GM13976 (cell line): Measurements from ENCODE around the gene CCDC136.

Experiments used
- DNase-seq: peaks from one replicate; pipeline ENCODE4 v3.0.0; 2012; ENCODE audit warnings: low spot score
- in situ Hi-C: fragments of 300-500 bp; cut with MboI; formaldehyde crosslinking; loops from one replicate; pipeline ENCODE4 v1.12.0; 2022; ENCODE audit warnings: low sequenced_read_pairs, mixed read lengths, inconsistent platforms; ENCODE audit not compliant: unreplicated experiment
- TF ChIP-seq, protein P1 (sequence below): IDR thresholded peaks from 2 replicates; pipeline ENCODE4 v1.5.1; 2012; ENCODE audit warnings: borderline replicate concordance, mild to moderate bottlenecking; ENCODE audit not compliant: insufficient read depth; ENCODE audit errors: extremely low read depth, missing control alignments, control extremely low read depth

CCDC136 gene

GRCh38 chr7:128788446-128789412 lies 3.0 kb upstream of the CCDC136 start:
- TF ChIP-seq, protein P1, sequence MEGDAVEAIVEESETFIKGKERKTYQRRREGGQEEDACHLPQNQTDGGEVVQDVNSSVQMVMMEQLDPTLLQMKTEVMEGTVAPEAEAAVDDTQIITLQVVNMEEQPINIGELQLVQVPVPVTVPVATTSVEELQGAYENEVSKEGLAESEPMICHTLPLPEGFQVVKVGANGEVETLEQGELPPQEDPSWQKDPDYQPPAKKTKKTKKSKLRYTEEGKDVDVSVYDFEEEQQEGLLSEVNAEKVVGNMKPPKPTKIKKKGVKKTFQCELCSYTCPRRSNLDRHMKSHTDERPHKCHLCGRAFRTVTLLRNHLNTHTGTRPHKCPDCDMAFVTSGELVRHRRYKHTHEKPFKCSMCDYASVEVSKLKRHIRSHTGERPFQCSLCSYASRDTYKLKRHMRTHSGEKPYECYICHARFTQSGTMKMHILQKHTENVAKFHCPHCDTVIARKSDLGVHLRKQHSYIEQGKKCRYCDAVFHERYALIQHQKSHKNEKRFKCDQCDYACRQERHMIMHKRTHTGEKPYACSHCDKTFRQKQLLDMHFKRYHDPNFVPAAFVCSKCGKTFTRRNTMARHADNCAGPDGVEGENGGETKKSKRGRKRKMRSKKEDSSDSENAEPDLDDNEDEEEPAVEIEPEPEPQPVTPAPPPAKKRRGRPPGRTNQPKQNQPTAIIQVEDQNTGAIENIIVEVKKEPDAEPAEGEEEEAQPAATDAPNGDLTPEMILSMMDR: no peak
- DNase-seq: no peak
- in situ Hi-C loops: no loop called here

DNA sequence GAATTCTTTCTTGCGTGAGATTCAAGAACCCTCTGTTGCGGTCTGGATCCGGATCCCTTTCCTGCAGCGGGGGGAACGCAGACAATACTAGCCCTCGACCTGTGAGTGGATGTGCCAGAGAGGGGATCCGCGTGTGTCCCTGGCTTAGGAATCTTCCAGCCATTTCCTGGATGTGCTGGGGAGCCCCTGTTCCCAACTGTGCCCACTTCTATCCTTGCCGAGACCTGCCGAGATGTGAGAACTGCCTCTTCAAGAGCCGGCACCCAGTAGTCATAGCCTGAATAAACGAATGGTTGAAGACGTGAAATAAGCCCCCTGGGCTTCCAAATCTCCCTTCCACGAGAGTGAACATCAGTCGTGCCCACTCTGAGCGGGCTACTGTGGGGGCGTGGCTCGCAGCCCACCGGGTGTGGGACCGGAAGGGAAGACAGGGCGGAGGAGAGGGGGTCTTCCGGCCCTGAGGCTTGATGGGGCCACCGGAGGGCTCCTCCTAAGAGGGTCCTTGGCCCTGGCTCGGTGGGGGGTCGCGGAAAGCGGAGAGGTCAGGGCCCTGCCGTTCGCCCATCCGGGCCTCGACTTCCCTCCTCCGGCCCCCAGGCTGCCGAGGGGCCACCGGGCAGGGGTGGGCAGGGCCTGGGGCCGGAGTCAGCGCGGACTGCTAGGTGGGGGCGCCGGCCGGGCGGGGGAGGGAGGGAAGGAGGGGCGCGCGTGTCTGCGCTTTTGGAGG lies 1.3 kb upstream of the CCDC136 start:
- TF ChIP-seq, protein P1: no peak
- no peak for DNase-seq
- in situ Hi-C loops: no loop called here

DNA sequence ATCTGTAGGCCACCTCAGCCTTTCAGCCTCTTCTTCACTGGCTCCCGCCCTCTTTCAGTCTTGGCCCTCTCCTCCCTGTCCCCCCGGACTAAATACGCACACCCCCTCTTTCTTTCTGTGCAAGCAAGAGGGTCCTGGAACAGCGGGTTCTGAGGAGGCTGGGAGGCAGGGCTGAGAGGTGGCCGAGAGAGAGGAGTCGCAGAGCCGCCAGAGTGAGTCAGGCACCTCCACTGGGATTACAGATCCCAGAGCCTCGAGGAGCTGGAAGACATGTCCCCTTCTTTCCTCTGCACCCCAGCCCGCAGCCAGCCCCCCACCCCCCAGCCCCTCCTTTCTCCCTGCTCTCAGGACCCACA lies 182 bp downstream of the CCDC136 start:
- TF ChIP-seq, protein P1: no peak
- in situ Hi-C loops: no loop called here
- no peak for DNase-seq

- DNase-seq: no peak
- in situ Hi-C loops: no loop called here
- TF ChIP-seq, protein P1: no peak
Measured at GRCh38 chr7:128792471-128793180, 858 bp downstream of the CCDC136 start.

DNA sequence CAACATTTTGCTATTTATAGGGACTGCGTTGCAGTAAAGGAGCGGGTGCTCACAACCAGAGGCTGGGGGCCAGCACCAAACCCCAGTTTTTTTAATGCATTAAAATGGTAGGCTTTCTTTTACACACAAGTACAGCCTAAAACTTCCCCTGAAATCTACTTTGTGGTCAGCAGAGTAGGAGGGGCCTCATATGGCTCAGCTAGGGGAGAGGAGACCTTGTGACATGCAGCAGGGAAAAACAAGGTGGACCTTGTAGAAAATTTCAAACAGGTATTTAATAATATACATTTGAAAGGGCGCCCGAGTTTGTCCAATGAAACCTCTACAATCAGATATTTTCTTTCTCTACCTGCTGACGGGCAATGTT lies 1.4 kb downstream of the CCDC136 start:
- in situ Hi-C loops: no loop called here
- TF ChIP-seq, protein P1: no peak
- DNase-seq: no peak

DNA sequence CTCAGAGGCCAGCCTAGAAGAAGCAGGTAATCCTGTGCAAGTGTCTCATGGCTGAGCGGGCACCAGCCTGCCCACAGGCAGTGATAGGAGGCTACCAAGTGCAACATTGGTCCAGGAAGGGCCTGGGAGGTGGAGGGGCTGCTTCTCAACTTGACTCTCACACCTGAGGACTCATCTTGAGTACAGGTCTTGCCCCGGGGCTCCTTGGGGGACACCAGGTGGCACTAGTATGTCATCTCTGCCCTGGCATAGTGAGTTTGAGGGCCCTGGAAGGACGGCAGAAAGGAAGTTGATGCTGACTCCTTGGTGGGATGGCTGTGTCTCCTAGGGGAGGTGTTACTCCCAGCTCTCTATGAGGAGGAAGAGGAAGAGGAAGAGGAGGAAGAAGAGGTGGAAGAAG lies 2.3 kb downstream of the CCDC136 start:
- TF ChIP-seq, protein P1: peak; percentile 18
- peak; percentile 49 for DNase-seq
- in situ Hi-C loops: no loop called here
